ENCODE data around the gene PROS1.

PROS1 gene

DNA sequence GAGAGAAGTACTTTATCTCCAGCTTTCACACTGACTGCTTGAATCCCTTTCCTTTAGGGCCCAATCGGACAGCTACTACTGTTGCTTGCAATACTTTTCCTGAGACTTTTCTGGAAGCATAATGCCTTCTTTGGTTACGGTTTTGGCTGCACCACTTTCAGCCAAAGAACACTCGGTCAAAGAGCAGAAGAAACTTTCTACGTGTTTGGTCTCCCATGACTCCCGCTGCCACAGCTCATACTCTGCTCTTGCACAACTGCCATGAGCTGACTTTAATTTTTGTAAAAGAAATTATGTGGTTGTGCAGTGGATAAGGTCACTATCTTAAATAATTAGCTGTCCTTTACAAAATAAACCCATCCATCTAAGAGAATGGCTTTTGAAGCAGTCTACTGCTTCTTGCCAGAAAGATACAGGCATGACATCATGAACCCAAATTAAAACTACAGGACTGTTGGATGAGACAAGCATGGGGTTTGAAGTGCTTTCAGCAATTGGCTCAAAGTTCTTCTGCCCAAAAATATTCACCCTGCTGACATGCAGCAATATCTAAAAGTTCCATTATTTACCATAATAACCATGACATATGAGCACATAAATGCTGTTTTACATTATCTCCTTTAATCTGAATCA lies 42.0 kb downstream of the PROS1 start:
- TF ChIP-seq, protein P1, sequence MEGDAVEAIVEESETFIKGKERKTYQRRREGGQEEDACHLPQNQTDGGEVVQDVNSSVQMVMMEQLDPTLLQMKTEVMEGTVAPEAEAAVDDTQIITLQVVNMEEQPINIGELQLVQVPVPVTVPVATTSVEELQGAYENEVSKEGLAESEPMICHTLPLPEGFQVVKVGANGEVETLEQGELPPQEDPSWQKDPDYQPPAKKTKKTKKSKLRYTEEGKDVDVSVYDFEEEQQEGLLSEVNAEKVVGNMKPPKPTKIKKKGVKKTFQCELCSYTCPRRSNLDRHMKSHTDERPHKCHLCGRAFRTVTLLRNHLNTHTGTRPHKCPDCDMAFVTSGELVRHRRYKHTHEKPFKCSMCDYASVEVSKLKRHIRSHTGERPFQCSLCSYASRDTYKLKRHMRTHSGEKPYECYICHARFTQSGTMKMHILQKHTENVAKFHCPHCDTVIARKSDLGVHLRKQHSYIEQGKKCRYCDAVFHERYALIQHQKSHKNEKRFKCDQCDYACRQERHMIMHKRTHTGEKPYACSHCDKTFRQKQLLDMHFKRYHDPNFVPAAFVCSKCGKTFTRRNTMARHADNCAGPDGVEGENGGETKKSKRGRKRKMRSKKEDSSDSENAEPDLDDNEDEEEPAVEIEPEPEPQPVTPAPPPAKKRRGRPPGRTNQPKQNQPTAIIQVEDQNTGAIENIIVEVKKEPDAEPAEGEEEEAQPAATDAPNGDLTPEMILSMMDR (IDR thresholded peaks at IDR 0.05): no peak

DNA sequence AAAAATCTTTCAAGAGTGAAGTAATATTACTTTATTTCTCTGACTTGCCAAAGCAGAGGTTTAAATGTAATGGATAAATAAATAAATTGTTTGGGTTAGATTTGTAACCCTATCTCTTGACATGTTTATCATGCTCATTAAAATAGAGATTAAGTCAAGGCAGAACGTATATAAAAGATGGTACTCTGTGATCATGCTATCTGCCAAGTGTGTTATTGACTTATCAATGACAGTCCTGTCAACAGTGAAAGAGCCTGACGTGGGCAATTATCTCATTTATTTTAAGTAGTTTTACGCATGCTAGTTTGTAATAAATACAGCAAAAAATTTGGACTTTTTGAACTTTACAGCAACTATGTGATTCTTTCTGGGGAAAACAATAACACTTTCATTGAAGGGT lies 43.7 kb downstream of the PROS1 start:
- TF ChIP-seq, protein P1 (IDR thresholded peaks at IDR 0.05): no peak

DNA sequence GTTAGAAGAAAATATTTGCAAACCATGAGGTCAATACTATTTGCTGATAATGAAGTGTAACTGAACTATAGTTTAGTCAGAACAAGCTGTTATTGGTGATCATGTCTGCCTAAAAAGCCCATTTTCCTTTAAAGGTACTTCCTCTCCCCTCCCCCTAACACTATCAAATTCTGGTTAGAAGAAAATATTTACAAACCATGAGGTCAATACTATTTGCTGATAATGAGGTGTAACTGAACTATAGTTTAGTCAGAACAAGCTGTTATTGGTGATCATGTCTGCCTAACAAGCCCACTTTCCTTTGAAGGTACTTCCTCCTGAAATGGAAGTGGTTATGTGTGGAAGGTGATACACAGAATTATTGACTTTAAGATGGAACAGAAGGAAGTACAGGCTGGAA lies 46.9 kb downstream of the PROS1 start:
- TF ChIP-seq, protein P1 (IDR thresholded peaks at IDR 0.05): no peak

DNA sequence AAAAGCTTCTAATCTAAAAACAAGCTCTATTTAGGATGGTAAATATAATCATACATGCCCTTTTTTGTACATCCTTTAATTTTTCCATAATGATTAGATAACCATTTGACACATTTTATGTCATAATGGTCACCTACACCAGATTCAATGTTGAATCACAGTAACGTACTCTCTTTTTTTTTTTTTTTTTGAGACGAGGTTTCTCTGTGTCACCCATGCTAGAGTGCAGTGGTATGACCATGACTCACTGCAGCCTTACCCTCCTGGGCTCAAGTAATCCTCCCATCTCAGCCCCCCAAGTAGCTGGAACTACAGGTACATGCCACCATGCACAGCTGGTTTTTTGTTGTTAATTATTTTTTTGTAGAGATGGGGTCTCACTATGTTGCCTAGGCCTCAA lies 49.2 kb downstream of the PROS1 start:
- TF ChIP-seq, protein P1 (IDR thresholded peaks at IDR 0.05): no peak

DNA sequence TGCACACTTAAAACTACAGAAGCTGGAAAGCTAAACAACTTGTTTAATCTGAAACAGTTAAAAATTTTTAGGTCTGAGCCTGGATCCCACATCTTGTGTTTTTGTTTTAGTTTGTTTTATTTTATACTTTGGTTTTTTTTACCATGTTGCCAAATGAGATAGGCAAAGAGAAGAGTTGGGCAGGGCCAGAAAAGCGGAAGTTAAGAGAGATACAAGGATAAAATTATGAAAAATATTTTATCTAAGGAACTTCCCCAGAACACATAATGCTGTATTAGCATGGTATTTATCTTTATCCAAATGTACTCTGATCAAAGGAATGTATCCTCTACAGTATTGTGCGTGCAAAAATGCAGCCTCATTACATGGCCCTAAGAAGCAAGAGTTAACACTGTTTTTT lies 50.7 kb downstream of the PROS1 start:
- TF ChIP-seq, protein P1 (IDR thresholded peaks at IDR 0.05): no peak

DNA sequence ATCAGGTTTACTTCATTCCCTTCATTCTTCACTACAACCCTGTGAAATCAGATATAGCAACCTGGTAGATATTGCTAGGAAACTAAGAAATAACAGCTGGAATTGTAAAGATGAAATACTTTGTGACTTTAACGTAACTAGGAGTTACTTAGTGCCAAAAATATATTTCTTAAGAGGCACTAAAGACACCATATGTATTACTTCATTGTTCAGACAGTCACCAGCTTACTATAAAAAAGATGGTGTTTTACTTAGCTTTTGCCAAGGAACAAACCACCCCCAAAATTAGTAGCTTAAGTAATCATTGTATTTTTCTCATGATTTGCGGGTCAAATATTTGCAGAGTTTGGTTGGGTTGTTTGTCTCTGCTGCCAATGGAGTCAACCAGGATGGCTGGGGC lies 62.5 kb downstream of the PROS1 start:
- TF ChIP-seq, protein P1 (IDR thresholded peaks at IDR 0.05): no peak

DNA sequence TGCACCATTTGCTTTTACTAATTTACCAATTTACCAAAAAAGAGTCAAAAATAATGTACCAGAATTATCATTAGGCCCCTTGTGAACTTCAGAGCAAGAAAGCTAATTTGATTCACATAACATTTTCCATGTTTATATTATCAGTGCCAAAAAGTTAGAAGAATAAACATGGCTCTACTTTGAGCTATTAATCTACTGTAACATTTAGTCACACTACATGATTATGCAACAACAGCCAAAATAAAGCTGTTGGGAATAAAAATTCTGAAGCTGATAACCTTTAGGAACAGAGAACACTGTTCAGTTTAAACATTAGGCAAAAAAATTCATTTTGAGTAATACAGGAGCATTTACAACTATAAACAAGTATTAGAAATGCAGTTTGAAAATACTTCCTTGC lies 63.6 kb downstream of the PROS1 start:
- TF ChIP-seq, protein P1 (IDR thresholded peaks at IDR 0.05): no peak

DNA sequence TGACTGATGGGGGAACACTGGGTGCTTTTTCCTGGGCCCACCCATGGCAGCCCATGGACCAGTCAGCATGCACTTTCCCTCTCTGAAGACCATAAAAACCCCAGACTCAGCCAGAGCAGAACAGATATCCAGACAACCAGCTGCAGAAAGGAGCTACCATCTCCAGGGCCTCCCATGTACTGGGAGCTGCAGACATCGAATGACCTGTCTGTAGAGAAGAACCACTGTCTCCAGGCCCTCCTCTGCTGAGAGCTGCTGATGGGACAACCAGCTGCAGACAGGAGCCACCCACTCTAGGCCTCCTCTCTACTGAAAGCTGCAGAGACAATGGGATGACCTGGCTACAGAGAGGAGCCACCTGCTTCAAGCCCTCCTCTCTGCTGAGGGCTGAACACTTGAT lies 66.6 kb downstream of the PROS1 start:
- TF ChIP-seq, protein P1 (IDR thresholded peaks at IDR 0.05): no peak
